Heart left ventricle (tissue), 16 donors: Measurements from ENCODE around the gene TMEM82. TPM values are rescaled to one million over a fixed set of nuclear protein-coding genes. Genes with fewer than 3 reads are reported as not detected.

Experiments used
- ATAC-seq, 4 donors: fragments of 200-7000 bp; cut with Tn5 transposase; one replicate each; pipeline ENCODE4 v1.9.1; 2020 to 2022; ENCODE audit warnings: moderate library complexity in 4 of 4, mild to moderate bottlenecking in 3 of 4, moderate number of reproducible peaks in 1 of 4
- DNase-seq, 5 donors: peaks; one replicate each; pipeline ENCODE4 v3.0.0-alpha.2; 2020
- H3K27ac ChIP-seq, 12 donors: fragments of 200-600 bp; sonication (generic) in 4 of 12; one replicate each; pipeline versions ENCODE4 v1.5.0 to v1.8.0; 2016 to 2022; ENCODE audit warnings: mild to moderate bottlenecking in 2 of 12
- H3K27me3 ChIP-seq, 9 donors: fragments of 200-600 bp; sonication (generic) in 2 of 9; one replicate each; pipeline versions ENCODE4 v1.5.1 to v1.8.0; 2016 to 2022; ENCODE audit warnings: mild to moderate bottlenecking in 3 of 9
- H3K36me3 ChIP-seq, 9 donors: fragments of 200-600 bp; sonication (generic) in 2 of 9; one replicate each; pipeline versions ENCODE4 v1.5.0 to v1.8.0; 2018 to 2022; ENCODE audit warnings: mild to moderate bottlenecking in 2 of 9
- H3K4me1 ChIP-seq, 12 donors: fragments of 200-600 bp; sonication (generic) in 4 of 12; one replicate each; pipeline versions ENCODE4 v1.5.0 to v1.8.0; 2016 to 2022; ENCODE audit warnings: mild to moderate bottlenecking in 3 of 12
- H3K4me3 ChIP-seq, 12 donors: fragments of 200-600 bp; sonication (generic) in 4 of 12; one replicate each; pipeline versions ENCODE4 v1.5.0 to v1.8.0; 2017 to 2022; ENCODE audit warnings: mild to moderate bottlenecking in 9 of 12, moderate library complexity in 4 of 12
- H3K9me3 ChIP-seq, 12 donors: fragments of 200-600 bp; sonication (generic) in 4 of 12; one replicate each; pipeline versions ENCODE4 v1.5.0 to v1.8.0; 2016 to 2022; ENCODE audit warnings: mild to moderate bottlenecking in 1 of 12
- POLR2A ChIP-seq, 2 donors: fragments of 450-650 bp; IDR thresholded peaks; one replicate each; pipeline ENCODE4 v1.6.1; 2017; ENCODE audit warnings: antibody characterized with exemption in 2 of 2, mild to moderate bottlenecking in 2 of 2, moderate library complexity in 2 of 2
- WGBS, 4 donors: extraction: QIAGEN DNeasy Blood & Tissue Kit in 2 of 4; methylation state at CpG; one replicate each; pipeline versions ENCODE4 v1.1.5 to v1.1.7; 2013 to 2018; 5-methylcytosine and 5-hydroxymethylcytosine counted together
- intact Hi-C, 10 donors: fragments of 100-400 bp; cut with DNase I; formaldehyde crosslinking; loops; one replicate each; pipeline versions ENCODE4 v1.11.1 to v1.14.2; 2022
- polyA plus RNA-seq, 2 donors: library from polyadenylated mRNA; stranded (reverse); fragments of 200-250 nt; gene quantifications; one replicate each; pipeline ENCODE4 v1.2.3, GENCODE V29; 2013
- total RNA-seq, 9 donors: library from RNA; depleted of rRNA in 2 of 9; stranded (reverse); fragments of >200 nt in 2 of 9; fragmentation: NEBNext Ultra II Directional in 3 of 9; extraction: Animal tissue kit (Norgen Biotek cat#: 25700) in 3 of 9; gene quantifications; one replicate each; pipeline versions ENCODE4 v1.1.0 to v1.2.4, GENCODE V29; 2016 to 2023
- TF ChIP-seq, protein P1 (sequence below), 12 donors: fragments of 200-600 bp; sonication (generic) in 4 of 12; IDR thresholded peaks; one replicate each; pipeline versions ENCODE4 v1.5.0 to v1.8.0; 2018 to 2022; ENCODE audit warnings: antibody characterized with exemption in 12 of 12, mild to moderate bottlenecking in 5 of 12
- donor health status: ischemic (EF 13 %, LVEDD 7.1; RV severe dilation, severe dysfunction).
- donor health status: healthy with polysubstance abuse.
- donor health status: DM: no; HTN: yes; CAD: no.
- donor health status: DM: no; HTN: no; CAD: no.
- donor health status: ischemic (EF 25% LVEDD 6.9; RV normal size, moderate dysfunction).
- donor health status: ischemic (EF 25% LVEDD 5.7; RV mildly dilated, moderate dysfunction).
- donor health status: healthy.
- donor health status: DM: yes; HTN: yes; CAD: no.
- donor health status: ischemic (EF 35%, LVEDD 5.7; RV mildly dilated, moderate dysfunction).
- donor health status: nonischemic (EF 11% LVEDD 7.7; RV severe dilation, severe dysfunction).
- donor health status: DM: yes; HTN: yes; CAD: no.
- donor health status: PGD.
- donor health status: ischemic (EF 29% LVEDD 5.4; RV normal size, mild dysfunction).
- donor health status: nonischemic (EF 23%, LVEDD 6.1; RV moderate dilation, normal function).

Gene TMEM82
- total and polyA plus RNA-seq, 11 donors: not detected

DNA sequence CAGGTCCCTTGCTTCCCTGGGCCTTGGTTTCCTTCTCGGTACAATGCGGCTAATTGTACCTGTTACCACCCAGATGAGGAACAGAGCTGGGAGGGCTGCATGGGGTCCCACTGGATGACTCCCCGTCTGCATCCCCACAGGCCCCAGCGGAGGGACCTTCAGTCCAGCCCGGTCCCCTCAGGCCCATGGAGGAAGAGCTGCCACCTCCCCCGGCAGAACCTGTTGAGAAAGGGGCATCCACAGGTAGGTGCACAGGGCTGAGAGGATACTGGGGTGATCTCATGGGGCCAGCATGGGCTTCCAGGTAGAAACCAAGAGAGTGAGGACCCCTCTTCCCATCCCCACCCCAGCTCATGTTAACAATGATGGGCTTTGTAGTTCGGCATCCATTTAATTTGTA is 26.1 kb downstream of the TMEM82 start:
- intact Hi-C loops: no loop called here
- DNase-seq: no peak
- H3K27me3 ChIP-seq: no peaks in the 10 kb centered on the region
- H3K4me3 ChIP-seq: no peak overlapping the region
- 87 to 95% (median 93%) methylated on average over 3 to 7 of the region's 7 CpGs for WGBS, 4 donors
- H3K36me3 ChIP-seq: peaks cover 0 to 66% (median 41%) of the 10 kb centered on the region in 9 donors
- no peak for ATAC-seq
- TF ChIP-seq POLR2A (IDR thresholded peaks at IDR 0.05): no peak
- TF ChIP-seq, protein P1, sequence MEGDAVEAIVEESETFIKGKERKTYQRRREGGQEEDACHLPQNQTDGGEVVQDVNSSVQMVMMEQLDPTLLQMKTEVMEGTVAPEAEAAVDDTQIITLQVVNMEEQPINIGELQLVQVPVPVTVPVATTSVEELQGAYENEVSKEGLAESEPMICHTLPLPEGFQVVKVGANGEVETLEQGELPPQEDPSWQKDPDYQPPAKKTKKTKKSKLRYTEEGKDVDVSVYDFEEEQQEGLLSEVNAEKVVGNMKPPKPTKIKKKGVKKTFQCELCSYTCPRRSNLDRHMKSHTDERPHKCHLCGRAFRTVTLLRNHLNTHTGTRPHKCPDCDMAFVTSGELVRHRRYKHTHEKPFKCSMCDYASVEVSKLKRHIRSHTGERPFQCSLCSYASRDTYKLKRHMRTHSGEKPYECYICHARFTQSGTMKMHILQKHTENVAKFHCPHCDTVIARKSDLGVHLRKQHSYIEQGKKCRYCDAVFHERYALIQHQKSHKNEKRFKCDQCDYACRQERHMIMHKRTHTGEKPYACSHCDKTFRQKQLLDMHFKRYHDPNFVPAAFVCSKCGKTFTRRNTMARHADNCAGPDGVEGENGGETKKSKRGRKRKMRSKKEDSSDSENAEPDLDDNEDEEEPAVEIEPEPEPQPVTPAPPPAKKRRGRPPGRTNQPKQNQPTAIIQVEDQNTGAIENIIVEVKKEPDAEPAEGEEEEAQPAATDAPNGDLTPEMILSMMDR (IDR thresholded peaks at IDR 0.05): no peak
- H3K4me1 ChIP-seq: peaks cover 0 to 26% (median 4%) of the 10 kb centered on the region in 12 donors
- H3K27ac ChIP-seq: no peak overlapping the region
- H3K9me3 ChIP-seq: no peaks in the 10 kb centered on the region

DNA sequence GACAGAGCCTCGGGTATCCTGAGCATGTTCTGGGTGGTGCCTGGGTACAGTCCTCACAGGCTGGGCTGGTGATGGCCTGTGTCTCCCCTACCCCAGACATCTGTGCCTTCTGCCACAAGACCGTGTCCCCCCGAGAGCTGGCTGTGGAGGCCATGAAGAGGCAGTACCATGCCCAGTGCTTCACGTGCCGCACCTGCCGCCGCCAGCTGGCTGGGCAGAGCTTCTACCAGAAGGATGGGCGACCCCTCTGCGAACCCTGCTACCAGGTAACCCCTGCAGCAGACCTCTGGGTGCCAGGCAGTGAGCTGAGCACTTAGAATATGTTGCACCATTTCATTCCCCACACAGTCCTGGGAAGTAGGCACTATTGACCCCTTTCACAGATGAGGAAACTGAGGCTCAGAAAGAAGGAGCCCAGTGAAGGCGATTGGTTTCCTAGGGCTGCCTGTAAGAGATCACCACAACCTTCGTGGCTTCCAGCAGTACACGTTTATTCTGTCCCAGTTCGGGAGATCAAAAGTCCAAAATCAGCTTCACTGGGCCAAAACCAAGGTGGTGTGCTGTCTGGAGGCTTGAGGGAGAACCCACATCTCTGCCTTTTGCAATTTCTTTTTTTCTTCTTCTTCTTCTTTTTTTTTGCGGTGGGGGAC is 28.1 kb downstream of the TMEM82 start:
- intact Hi-C loops: no loop called here
- H3K9me3 ChIP-seq: no peaks in the 10 kb centered on the region
- DNase-seq: no peak
- WGBS, 4 donors: 90 to 96% (median 93%) methylated on average over 6 to 14 of the region's 14 CpGs
- TF ChIP-seq POLR2A (IDR thresholded peaks at IDR 0.05): no peak
- TF ChIP-seq, protein P1 (IDR thresholded peaks at IDR 0.05): no peak
- peaks cover 0 to 77% (median 53%) of the 10 kb centered on the region in 9 donors for H3K36me3 ChIP-seq
- no peak overlapping the region for H3K27ac ChIP-seq
- no peaks in the 10 kb centered on the region for H3K27me3 ChIP-seq
- H3K4me1 ChIP-seq: peaks cover 0 to 5% (median 0%) of the 10 kb centered on the region in 12 donors
- no peak overlapping the region for H3K4me3 ChIP-seq
- no peak for ATAC-seq

DNA sequence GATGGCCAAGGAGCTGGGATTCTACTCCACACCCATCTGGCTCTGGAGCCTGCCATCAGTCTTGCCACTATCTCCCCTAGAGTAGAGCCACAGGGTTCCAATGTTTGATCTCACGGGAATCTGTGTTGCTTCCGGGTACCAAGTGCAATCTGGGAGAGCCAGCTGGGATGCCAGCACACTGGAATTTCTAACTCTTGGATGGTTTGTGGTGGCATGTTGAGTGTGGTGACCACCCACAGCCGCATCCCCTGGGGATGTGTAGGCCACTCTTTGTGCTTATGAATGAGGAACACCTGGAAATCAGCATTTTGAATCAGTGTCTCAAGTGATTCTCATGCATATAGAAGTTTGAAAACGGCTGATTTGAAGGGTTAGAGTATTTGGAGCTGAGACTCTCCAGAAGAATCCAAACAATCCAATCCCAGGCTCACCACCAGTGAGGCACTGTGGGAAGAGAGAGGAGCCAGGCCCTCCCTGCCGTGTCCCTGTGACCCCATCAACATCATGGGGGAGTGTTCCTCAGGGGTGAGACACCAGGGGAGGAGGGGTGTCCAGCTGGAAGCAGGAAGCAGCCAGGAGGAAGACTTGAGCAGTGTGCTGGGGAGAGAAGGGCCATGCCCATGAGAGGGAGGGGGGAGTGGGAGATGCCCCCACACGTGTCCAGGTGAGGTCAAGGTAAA is 29.7 kb downstream of the TMEM82 start:
- no peaks in the 10 kb centered on the region for H3K27me3 ChIP-seq
- no peaks in the 10 kb centered on the region for H3K9me3 ChIP-seq
- no peak overlapping the region for H3K27ac ChIP-seq
- DNase-seq: no peak
- no peak for ATAC-seq
- WGBS, 4 donors: 65 to 72% (median 68%) methylated on average over 5 to 6 of the region's 6 CpGs
- intact Hi-C loops: no loop called here
- H3K4me1 ChIP-seq: no peaks in the 10 kb centered on the region
- H3K36me3 ChIP-seq: peaks cover 0 to 85% (median 65%) of the 10 kb centered on the region in 9 donors
- no peak overlapping the region for H3K4me3 ChIP-seq
- no peak for TF ChIP-seq POLR2A (IDR thresholded peaks at IDR 0.05)
- TF ChIP-seq, protein P1 (IDR thresholded peaks at IDR 0.05): no peak

GRCh38 chr1:15775706-15776105 is 33.4 kb downstream of the TMEM82 start:
- TF ChIP-seq, protein P1 (IDR thresholded peaks at IDR 0.05): no peak
- TF ChIP-seq POLR2A (IDR thresholded peaks at IDR 0.05): no peak
- ATAC-seq (no peak), DNase-seq (no peak)
- Histone ChIP-seq H3K9me3 (no peaks in the 10 kb centered on the region), H3K4me3 (no peak overlapping the region), H3K4me1 (peaks cover 0 to 4% (median 0%) of the 10 kb centered on the region in 12 donors), H3K27ac (no peak overlapping the region), H3K27me3 (no peaks in the 10 kb centered on the region), H3K36me3 (peaks cover 0 to 90% (median 65%) of the 10 kb centered on the region in 9 donors)
- WGBS, 4 donors: 70 to 89% (median 81%) methylated on average over 2 of the region's 2 CpGs
- intact Hi-C loops: no loop called here
